OCI-LY1 (cell line): Measurements from ENCODE around the gene DPH5.

Experiments used
- H2AFZ ChIP-seq: fragments of 200-600 bp; sonication (generic), shearing (Covaris generic); 2 replicates; pipeline ENCODE4 v1.6.0; 2014; ENCODE audit warnings: antibody characterized with exemption, mild to moderate bottlenecking, low read length
- H3F3A ChIP-seq: fragments of 200-600 bp; sonication (generic), shearing (Covaris generic); 2 replicates; pipeline ENCODE4 v1.6.0; 2014; ENCODE audit warnings: mild to moderate bottlenecking, antibody characterized with exemption, low read length, moderate library complexity; ENCODE audit not compliant: insufficient read depth
- H3K27ac ChIP-seq: fragments of 200-600 bp; sonication (generic); 2 replicates; pipeline ENCODE4 v1.5.1; 2014; ENCODE audit warnings: low read length, mixed run types, mild to moderate bottlenecking, low read depth; ENCODE audit not compliant: poor library complexity, severe bottlenecking
- H3K27me3 ChIP-seq: fragments of 200-600 bp; sonication (generic); 2 replicates; pipeline ENCODE4 v1.6.0; 2014; ENCODE audit warnings: antibody characterized with exemption, mild to moderate bottlenecking, low read length, moderate library complexity; ENCODE audit not compliant: insufficient read depth
- H3K36me3 ChIP-seq: fragments of 200-600 bp; sonication (generic); 2 replicates; pipeline ENCODE4 v1.6.1; 2014; ENCODE audit warnings: mild to moderate bottlenecking, antibody characterized with exemption, low read length, moderate library complexity, mixed read lengths; ENCODE audit not compliant: insufficient read depth
- H3K4me1 ChIP-seq: fragments of 200-600 bp; sonication (generic); 2 replicates; pipeline ENCODE4 v1.5.1; 2014; ENCODE audit warnings: mild to moderate bottlenecking, low read length, moderate library complexity; ENCODE audit not compliant: insufficient read depth, severe bottlenecking
- H3K4me2 ChIP-seq: fragments of 200-600 bp; sonication (generic), shearing (Covaris generic); 2 replicates; pipeline ENCODE4 v1.6.1; 2014; ENCODE audit warnings: low read length
- H3K4me3 ChIP-seq: fragments of 200-600 bp; sonication (generic); 2 replicates; pipeline ENCODE4 v1.5.1; 2014; ENCODE audit warnings: low read length, low read depth, mild to moderate bottlenecking, mixed read lengths; ENCODE audit not compliant: poor library complexity, severe bottlenecking
- H3K79me2 ChIP-seq: fragments of 200-600 bp; shearing (Covaris generic); 2 replicates; pipeline ENCODE4 v1.6.1; 2016; ENCODE audit warnings: mixed run types, low read length, mixed read lengths; ENCODE audit not compliant: insufficient read depth
- H3K9ac ChIP-seq: fragments of 200-600 bp; sonication (generic), shearing (Covaris generic); 2 replicates; pipeline ENCODE4 v1.6.1; 2014; ENCODE audit warnings: mild to moderate bottlenecking, low read length, mixed read lengths
- H3K9me2 ChIP-seq: fragments of 200-600 bp; sonication (generic), shearing (Covaris generic); 2 replicates; pipeline ENCODE4 v1.6.1; 2014; ENCODE audit warnings: low read depth, mild to moderate bottlenecking, low read length, mixed read lengths
- H3K9me3 ChIP-seq: fragments of 200-600 bp; shearing (Covaris generic); 2 replicates; pipeline ENCODE4 v1.6.1; 2014; ENCODE audit warnings: low read length, mixed read lengths
- H4K20me1 ChIP-seq: fragments of 200-600 bp; sonication (generic), shearing (Covaris generic); 2 replicates; pipeline ENCODE4 v1.6.0; 2016; ENCODE audit warnings: mild to moderate bottlenecking, low read length; ENCODE audit not compliant: insufficient read depth
- CTCF ChIP-seq: fragments of 200-600 bp; sonication (generic), shearing (Covaris generic); IDR thresholded peaks from 2 replicates; pipeline ENCODE4 v1.5.1; 2017; ENCODE audit warnings: mild to moderate bottlenecking, antibody characterized with exemption, low read length, moderate library complexity, mixed read lengths
- EZH2 ChIP-seq: fragments of 200-600 bp; sonication (generic), shearing (Covaris generic); IDR thresholded peaks from 2 replicates; pipeline ENCODE4 v1.8.0; 2017; ENCODE audit warnings: borderline replicate concordance, mixed run types, mild to moderate bottlenecking, antibody characterized with exemption, low read length, moderate library complexity, mixed read lengths

The DPH5 gene

GRCh38 chr1:101026430-101026788 is 825 bp upstream of the DPH5 start:
- Histone ChIP-seq H3K27ac (peak overlapping the region; percentile 37), H3K4me1 (peaks cover 35% of the 10 kb centered on the region), H3K4me3 (peak overlapping the region; percentile 71), H3F3A (no peaks in the 10 kb centered on the region), H3K79me2 (peaks cover 34% of the 10 kb centered on the region), H4K20me1 (no peaks in the 10 kb centered on the region), H3K27me3 (no peaks in the 10 kb centered on the region), H3K9me2 (no peaks in the 10 kb centered on the region), H2AFZ (no peak overlapping the region), H3K9me3 (no peaks in the 10 kb centered on the region), H3K36me3 (peaks cover 42% of the 10 kb centered on the region), H3K9ac (peak overlapping the region; percentile 84), H3K4me2 (peak overlapping the region; percentile 91)
- TF ChIP-seq EZH2: no peak
- TF ChIP-seq CTCF: no peak

GRCh38 chr1:101025283-101025656 is 314 bp downstream of the DPH5 start:
- Histone ChIP-seq H3K9me2 (no peaks in the 10 kb centered on the region), H3K27me3 (no peaks in the 10 kb centered on the region), H3F3A (no peaks in the 10 kb centered on the region), H3K4me3 (peak overlapping the region; percentile 71), H3K4me2 (peak overlapping the region; percentile 91), H4K20me1 (no peaks in the 10 kb centered on the region), H3K9ac (peak overlapping the region; percentile 84), H3K27ac (peak overlapping the region; percentile 37), H3K9me3 (no peaks in the 10 kb centered on the region), H3K4me1 (peaks cover 35% of the 10 kb centered on the region), H3K79me2 (peaks cover 34% of the 10 kb centered on the region), H2AFZ (no peak overlapping the region), H3K36me3 (peaks cover 53% of the 10 kb centered on the region)
- TF ChIP-seq CTCF (no peak), EZH2 (no peak)

- Histone ChIP-seq H3K79me2 (peaks cover 26% of the 10 kb centered on the region), H3K4me1 (peaks cover 20% of the 10 kb centered on the region), H3K27me3 (no peaks in the 10 kb centered on the region), H3K4me2 (no peak overlapping the region), H4K20me1 (no peaks in the 10 kb centered on the region), H3F3A (no peaks in the 10 kb centered on the region), H3K4me3 (no peak overlapping the region), H2AFZ (no peak overlapping the region), H3K27ac (no peak overlapping the region), H3K9ac (no peak overlapping the region), H3K9me3 (no peaks in the 10 kb centered on the region), H3K9me2 (no peaks in the 10 kb centered on the region), H3K36me3 (peaks cover 52% of the 10 kb centered on the region)
- TF ChIP-seq EZH2 (no peak), CTCF (no peak)
Observed at GRCh38 chr1:101022294-101022693, 3.3 kb downstream of the DPH5 start.
